HG03457 (cell line): ENCODE measurements around the gene GCN1.

Experiments used
- ATAC-seq: cut with Tn5 transposase; IDR thresholded peaks from one replicate; pipeline ENCODE4 v1.9.1; 2021; ENCODE audit warnings: moderate number of reproducible peaks; ENCODE audit not compliant: unreplicated experiment

Gene GCN1

DNA sequence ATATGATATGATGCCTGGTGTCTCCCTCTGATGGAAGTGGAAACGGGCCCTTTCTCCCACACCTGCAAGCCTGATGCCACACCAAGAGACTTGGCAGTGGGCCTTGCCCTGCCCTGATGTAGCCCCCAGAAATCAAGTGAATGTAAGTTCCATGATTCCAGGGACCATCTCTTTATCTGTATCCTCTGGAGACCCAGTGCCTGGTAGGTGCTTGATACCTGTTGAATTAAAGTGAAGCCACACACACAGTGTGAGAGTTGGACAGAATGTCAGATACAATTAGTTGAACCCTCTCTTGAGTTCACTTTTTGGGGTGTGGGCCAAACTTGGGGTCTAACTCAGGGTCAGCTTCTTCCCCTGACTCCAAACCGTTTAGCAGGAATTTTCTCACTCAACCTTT lies 73.2 kb downstream of the GCN1 start:
- no peak for ATAC-seq

DNA sequence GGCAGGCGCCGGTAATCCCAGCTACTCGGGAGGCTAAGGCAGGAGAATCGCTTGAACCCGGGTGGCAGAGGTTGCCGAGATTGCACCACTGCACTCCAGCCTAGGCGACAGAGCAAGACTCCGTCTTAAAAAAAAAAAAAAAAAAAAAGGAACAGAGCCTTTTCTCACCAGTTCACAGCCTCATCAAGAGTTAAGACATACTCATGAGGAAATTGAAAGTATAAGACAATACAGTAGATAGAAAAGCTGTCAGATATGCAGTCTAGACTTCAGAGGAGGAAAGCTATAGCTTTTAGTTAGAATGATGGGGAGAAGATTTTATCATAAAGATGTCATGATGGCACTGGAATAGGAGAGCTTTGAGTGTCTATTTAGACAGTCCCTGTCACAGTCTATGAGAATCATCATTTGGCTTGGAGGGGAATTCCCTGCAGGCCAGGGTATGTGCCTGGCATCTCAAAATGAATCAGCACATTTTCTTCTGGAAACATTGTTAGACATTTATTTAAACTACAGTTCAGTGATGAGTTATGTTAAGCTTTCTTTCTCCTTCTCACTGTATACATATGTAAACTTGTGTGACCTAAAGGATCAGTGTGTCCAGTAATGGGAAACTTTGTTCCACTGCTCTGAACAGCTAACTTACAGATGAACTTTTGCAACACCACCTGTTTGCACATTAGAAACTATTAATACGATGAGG lies 75.1 kb downstream of the GCN1 start:
- peak; percentile 23 for ATAC-seq

DNA sequence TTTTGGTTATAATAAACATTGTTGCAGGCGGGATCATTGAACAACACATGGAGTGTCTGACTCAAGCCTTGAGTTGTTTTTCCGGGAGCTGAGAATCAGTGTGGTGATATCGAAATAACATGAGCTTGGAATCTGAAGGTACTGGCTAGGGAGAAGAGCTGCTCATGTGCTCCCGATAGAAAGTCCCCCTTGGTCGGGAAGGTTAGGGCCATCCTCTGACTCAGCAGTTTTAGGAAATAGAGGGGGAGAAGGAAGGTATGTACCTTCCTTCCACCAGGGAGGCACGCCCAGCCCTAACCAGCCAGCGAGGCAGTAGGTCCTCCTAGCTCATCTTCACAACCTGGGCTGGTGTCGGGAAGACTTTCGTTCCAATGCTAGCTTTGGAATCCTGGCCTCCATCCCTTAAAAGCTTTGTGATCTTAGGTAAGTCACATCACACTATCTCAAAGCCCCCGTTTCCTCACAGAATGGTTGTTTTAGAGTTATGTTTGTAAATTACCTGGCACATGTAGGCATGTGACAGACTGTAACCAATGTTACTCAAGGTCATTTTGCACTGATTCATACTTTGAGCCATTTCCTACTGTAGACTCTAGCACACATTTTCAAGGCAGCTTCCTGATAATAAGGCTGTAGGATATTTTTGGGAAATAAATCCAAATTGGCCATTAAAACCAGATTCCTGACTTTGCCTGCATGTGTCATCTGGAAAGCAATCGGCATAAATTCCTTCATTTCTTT lies 76.0 kb downstream of the GCN1 start:
- no peak for ATAC-seq

DNA sequence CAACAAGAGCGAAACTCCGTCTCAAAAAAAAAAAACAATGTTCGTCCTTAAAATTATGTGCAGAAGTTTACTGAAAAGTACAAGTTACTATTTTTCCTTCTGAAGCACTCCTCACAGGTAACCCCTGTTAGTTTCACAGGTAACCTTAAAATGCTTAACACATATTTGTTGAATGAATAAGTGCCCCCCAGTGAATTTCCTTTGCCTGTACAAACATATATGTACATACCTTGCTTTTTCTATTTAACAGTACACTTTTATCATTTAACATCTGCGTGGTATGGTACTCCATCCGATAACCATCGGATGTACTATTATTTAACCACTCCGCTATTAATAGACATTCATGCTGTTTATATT lies 76.6 kb downstream of the GCN1 start:
- ATAC-seq: no peak

DNA sequence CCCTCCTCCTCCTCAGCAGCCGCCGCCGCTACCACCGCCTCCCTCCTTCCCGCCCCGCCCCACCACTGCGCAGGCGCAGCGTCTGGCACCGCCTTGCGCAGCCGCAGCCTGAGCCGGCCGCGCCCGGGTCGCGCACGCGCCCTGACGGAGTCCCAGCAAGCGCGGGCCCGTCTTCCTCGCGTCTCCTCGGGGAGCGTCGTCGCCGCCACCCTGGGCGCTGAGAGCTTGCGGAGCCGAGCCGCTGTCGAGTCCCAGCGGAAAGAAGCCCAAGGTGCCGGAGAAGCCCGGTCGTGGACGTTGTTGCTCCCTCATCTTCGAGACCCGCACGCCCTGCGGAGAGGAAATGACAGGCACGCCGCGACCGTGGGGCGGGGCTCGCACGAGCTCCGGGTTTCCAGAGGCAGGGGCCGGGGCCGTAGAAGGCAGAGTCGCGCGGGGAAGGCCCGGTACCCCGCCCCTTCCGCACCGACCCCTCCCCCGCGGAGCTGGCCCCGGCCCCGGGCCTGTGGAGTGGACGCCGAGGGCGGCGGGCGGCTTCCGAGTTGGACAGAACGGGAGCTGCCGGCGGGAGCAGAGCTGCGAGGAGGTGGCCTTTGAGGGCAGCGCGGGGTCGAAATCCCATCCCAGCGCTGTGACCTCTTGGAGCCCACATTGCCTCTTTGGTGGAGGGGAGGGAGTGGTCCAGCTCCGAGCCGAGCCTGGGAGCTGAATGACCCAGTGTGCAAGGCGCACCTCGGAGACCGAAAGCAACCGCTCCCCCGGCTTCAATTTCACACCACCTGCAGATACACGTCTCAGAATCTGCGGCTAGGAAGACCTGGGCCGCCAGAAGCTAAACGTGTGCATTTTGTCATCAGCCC lies 77.5 kb downstream of the GCN1 start:
- ATAC-seq: peak; percentile 29

DNA sequence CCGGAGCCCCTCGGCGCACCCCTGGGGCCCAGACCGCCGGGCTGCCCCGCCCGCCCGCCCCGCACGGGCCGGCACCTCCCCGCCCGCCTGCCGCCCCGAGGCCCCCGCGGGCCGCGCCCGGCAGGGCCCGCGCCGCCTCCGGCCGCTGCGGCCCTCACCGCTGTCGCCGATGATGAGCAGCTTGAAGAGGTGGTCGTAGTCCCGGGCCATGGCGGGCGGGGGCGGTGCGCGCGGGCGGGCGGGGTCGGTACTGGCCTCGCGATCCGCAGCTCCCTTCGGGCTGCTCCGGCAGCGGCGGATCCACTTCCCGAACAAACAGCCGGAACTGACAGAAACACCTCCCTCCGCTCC lies 78.1 kb downstream of the GCN1 start, which contains the start of gene RAB35:
RAB35 (minus strand) TSS at position 313 of the 351 bp plus-strand sequence; CDS start at position 210, 103 bp downstream.
- ATAC-seq: no peak

DNA sequence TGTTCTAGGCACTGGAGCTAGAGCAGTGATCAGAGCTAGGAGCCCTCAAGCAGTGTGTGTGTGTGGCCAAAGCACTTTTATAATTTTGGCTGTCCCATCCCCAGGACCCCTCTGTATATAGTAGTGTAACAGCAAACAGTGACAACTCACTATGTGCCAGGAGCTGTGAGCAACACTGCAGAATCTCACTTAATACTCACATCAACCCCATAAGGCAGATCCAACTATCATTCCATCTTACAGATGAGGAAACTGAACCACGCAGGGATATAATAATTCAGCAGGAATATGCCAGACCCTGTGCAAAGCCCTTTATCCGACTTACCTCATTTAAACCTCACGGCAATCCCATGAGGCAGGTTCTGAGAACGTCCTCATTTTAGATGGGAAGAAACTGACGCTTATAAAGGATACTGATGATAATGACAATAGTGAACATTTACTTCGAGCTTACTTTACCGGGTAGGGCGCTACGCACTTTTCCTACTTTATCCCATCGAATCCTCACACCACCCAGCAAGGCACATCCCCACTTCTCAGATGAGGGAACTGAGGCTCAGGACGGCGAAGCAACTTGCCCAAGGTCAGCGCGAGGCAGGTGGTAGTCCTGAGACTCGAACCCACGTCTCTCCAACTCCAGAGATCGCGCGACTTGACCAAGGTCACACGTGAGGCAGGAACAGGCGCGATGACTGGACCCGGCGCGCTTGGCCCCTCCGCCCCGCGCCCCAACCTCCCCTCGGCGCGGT lies 78.6 kb downstream of the GCN1 start:
- peak; percentile 0 for ATAC-seq

DNA sequence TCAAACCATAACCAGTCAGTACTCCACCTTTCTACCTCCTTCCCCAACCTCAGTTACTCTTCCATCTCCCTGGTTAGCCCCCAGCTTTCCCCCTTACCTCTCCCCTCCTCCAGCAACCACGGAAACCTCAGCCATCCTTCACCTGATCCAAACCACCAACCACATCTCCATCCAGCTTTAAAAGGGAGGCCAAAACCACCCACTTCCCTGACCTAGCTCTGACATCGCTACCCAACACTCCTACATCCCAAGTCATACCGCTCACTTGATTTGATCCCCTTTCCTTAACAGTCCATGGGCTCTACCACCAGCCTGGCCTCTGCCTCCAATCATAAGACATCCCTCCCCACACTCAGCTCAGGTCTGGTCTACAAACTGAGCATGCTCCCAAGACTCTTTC lies 79.4 kb downstream of the GCN1 start:
- ATAC-seq: no peak

DNA sequence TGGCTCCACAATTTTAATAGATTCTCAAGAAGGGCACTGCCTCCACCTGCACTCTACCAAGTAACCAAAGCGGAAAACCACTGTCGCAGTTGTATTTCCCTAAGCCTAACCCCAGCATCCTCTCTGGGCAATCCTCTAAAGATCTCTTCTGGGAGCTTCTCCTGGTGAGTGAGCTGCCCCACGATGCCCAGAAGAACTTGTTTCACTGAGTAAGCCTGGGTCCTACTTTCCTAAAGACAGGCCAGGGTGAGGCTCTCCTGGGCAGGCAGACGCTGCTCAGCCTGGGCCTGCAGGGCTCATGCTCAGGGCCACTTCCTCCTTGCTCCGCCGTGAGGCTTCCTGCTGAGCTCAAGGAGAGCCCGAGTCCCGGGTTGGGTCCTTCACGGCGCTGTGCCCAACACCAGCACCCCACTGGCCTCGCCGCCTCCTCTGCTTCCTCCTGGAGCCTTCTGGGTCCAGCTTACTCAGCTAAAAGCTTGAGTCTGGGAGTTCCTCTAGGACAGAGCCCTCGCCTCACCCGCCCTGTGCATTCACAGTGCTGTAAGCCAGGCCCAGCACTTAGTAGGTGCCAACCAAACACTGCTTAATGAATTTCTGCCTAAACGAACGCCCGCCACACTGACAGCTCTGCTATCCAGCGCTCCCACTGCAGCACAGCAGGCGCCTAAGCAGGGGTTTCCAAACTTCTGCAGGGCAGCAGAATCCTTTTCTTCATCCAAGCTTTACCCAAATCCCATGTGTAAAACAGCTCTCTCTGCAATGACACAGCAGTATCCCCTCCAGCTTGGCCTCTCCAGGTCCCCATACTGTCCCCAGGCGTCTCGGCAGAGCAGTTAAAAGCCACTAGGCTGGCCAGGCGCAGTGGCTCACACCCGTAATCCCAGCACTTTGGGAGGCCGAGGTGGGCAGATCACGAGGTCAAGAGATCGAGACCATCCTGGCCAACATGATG lies 83.7 kb downstream of the GCN1 start:
- ATAC-seq: peak; percentile 46

DNA sequence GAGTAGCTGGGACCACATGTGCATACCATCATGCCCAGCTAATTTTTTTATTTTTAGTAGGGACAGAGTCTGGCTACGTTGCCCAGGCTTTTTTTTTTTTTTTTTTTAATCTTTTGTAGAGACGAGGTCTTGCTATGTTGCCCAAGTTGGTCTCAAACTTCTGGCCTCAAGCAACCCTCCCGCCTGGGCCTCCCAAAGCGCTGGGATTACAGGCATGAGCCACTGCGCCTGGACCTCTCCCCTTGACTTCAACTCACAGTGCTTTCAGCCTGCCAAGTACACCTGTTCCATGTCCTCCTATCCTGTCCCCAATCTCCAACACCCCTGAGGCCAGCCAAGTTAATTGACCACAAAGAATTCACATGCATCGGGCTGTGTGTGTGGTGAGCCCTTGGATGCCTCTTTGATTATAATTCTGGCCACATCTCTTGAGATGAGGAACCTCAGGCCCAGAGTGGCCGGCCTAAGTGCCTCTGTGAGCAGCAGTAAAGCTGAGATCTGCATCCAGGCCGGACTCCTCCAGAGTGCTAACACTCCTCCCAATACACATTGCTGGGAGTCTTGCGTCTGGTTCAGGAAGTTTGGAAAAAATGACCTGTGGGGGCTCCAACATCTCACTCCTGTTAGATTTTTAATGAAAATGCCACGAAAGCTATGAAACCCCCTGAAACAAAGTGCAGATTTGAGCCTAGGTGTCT lies 84.8 kb downstream of the GCN1 start:
- no peak for ATAC-seq

DNA sequence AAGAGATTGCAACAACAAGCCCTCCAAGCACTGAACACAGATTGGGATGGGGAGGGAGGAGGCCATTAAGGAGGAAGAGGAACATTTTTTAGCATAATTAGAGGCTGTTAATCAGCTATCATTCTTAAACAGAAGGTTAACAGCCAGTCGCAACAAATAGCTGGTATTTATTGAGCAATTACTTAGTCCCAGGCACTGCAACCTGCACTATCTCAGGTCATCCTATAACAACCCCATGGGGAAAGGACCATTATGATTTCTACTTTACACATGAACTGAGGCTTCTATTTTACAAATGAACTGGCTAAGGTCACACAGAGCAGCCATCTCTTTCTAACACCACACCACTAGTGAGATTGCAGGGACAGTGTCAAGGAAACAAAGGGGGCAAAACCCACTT lies 88.4 kb downstream of the GCN1 start:
- no peak for ATAC-seq

DNA sequence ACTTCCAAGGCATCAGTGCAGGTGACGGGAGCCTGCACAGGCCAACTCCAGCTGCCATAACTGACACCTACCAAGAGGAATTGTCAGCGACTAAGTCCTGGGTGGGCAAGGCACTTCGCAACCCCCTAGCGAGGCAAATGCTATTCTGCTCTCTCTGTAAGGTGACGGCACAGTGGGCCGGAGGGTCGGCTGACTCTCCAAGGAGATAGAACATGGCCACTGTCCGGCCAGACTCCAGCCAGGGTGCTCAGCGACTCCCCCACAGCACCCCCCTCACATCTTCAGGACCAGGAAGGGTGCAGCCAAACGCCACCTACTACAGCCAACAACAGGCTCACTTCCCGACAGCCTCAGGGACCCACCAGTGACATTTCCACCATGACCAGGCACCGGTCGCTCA lies 91.1 kb downstream of the GCN1 start:
- ATAC-seq: no peak

DNA sequence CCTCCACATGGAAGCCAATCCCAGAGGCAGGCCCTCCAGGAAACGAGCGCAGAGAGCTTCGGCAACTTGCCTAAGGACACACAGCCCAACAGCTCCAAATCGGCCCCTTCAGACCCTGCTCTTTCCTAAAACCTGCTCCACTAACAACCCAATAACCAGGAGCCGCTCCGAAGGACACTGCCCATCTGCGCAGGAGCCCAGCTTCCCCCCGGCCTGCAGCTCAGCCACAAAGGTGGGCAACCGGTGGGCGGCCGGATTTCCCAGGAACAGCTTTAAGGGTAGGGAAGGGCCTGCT lies 91.5 kb downstream of the GCN1 start:
- ATAC-seq: no peak

DNA sequence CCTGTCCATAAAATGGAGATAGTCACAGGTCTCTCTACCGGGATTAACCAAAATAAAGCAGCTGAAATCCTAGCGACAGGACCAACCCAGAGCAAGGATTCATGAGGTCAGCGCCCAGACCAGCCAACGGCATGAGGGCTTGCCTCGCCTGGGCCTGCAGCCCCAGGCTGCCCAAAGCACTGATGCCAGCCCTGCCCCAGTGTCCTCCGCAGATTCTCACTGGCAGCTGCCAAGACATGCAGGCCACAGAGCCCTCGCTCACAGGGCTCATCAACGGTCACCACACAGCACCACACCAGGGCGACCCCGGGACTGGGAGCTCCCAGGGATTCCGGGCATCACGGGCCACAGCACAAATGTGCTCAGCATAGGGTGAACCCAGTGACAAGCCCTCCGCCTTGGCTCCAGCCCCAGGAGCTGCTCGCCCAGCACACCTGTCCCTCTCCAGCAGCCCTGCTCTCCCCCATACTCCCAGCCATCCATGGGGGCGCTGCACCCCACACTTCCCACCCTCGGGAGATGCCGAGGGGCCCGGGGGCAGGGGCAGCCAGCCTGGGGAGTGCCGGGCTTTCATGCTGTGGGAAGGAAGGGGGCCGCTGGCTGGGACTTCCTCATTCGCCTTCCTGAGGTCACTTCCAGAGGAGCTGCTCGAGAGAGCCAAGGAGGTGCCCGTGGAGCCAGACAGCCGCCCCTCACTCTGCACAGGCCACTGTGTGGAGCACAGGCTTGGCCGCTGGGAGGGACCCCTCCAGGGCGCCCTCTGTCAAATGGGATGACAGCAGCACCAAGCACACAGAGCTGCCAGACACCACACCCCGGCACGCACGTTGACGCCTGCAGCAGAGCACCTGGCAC lies 92.1 kb downstream of the GCN1 start:
- ATAC-seq: no peak

DNA sequence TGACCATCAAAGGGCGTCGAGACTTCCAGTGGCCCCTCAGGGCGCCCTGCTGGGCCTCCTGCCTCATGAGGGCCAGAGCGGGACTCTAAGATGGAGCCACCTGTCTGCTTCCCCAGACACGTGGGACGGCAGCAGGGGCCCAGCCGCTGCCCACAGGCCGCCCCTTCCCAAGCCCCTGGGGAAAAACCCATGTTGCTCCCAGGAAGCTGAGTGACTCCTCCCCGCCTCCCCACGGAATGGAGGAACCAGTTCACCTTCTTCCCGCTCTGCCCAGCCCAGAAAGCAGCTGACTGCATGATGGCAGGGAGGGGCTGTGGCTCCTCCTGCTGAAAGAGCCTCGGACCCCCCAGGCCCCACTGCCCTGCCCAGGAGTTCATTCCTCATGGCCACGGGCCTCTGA lies 92.9 kb downstream of the GCN1 start:
- ATAC-seq: no peak

DNA sequence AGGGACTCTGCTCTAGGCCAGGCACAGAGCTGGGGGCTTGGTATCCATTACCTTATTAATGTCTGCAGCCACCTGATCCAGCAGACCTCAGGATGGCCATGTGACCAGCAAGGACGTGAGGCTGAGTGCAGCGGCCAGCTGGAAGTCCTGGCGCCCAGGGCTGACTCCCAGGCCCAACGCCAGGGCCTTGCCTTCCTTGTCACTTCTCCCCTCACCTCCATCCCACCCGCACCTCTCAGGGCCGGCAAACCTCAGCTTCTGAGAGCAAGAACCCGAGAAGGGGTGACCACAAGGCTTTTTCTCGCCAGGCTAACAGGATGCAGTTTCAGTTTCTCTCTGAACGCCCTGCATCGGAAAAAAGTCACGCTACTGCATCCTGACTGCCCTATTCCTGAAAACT lies 93.3 kb downstream of the GCN1 start:
- ATAC-seq: no peak

DNA sequence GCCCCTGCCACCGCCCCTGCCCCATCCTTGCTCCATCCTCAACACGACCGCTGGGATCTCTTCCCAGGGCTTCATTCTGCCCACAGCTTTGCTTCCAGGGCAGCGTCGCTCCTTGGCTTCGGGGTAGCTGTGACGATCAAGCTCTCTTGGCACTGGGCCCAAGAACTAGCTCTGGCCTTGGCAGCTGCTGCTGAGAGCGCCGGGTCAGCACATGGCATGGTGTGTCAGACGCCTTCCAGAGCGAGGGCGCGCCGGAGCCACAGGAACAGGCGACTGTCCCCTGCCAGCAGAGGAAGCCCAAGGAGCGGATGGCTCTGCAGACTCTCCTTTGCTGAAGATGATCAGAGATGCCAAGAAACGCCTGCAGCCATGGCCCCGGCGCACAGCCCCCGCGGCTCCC lies 93.9 kb downstream of the GCN1 start:
- no peak for ATAC-seq

DNA sequence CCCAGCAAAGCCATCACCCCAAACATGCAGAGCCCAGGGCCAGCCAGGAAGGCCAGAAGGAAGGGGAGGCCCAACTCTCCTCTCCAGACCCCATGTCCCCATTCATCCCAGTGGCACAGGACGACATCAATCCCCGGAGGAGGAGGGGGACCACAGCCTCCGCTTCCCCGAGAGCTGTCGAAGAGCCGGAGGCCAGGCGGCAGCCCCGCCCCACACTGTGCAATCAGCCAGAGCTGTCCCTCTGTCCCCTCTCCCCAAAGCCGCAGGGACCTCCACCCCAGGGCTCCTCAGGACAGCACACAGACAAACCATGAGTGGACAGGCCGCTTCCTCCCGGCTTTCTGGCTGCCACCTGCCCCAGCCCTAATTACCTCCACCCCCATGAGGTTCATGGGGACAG lies 94.8 kb downstream of the GCN1 start:
- ATAC-seq: no peak
